Mammary epithelial cell (primary cell): ENCODE results near the gene ATXN7L1.

ENCODE experiments used
- EZH2 ChIP-seq: IDR thresholded peaks from 2 replicates; pipeline ENCODE4 v1.6.1; 2012; ENCODE audit warnings: low read length, inconsistent platforms, borderline replicate concordance
- TF ChIP-seq, protein P1 (sequence below), 2 donors: IDR thresholded peaks in 1 of 2; conservative IDR thresholded peaks in 1 of 2; 2 replicates each; pipeline ENCODE4 v1.5.1; 2011 to 2012; ENCODE audit warnings: inconsistent platforms in 2 of 2, low read length in 2 of 2, mild to moderate bottlenecking in 2 of 2, control low read depth in 1 of 2, low read depth in 1 of 2; ENCODE audit not compliant: insufficient read depth in 1 of 2; ENCODE audit errors: extremely low read depth in 1 of 2

DNA sequence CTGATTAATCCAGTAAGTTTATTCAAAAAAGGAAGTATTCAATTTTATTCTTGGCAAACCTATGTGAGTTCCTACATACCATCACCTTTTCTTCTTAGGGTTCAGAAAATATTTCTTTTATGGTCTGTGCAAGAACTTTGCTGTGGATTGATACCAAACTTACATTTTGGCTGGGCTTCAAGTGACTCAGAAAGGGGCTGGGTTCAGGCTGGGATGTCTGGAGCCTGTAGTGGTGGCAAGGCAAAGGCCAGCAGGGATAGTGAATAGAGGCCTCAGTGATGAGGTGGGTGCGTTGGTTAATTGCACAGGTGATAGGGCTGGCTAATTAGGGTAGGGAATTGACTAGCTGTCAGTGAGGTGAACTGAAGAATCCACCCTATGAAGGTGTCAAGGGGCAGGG lies 40.2 kb upstream of the ATXN7L1 start:
- TF ChIP-seq, protein P1, sequence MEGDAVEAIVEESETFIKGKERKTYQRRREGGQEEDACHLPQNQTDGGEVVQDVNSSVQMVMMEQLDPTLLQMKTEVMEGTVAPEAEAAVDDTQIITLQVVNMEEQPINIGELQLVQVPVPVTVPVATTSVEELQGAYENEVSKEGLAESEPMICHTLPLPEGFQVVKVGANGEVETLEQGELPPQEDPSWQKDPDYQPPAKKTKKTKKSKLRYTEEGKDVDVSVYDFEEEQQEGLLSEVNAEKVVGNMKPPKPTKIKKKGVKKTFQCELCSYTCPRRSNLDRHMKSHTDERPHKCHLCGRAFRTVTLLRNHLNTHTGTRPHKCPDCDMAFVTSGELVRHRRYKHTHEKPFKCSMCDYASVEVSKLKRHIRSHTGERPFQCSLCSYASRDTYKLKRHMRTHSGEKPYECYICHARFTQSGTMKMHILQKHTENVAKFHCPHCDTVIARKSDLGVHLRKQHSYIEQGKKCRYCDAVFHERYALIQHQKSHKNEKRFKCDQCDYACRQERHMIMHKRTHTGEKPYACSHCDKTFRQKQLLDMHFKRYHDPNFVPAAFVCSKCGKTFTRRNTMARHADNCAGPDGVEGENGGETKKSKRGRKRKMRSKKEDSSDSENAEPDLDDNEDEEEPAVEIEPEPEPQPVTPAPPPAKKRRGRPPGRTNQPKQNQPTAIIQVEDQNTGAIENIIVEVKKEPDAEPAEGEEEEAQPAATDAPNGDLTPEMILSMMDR (conservative IDR thresholded peaks at IDR 0.05 in 1 of 2, IDR thresholded peaks at IDR 0.05 in 1 of 2; ENCODE audit: extremely low read depth in 1 of 2, insufficient read depth in 1 of 2, low read depth in 1 of 2, low read length in 2 of 2) = no peak
- TF ChIP-seq EZH2 = no peak
